Mesothelial cell of epicardium (in vitro differentiated cells): ENCODE measurements around the gene AKT1S1. TPM values are rescaled to one million over a fixed set of nuclear protein-coding genes. Genes with fewer than 3 reads are reported as not detected.

ENCODE experiments used
- DNase-seq, 2 experiments: peaks; one replicate each; pipeline ENCODE4 v3.0.0; 2021; ENCODE audit warnings: low spot score in 2 of 2; ENCODE audit not compliant: unreplicated experiment in 2 of 2
- H3K27ac Mint-ChIP-seq: 2 replicates; pipeline ENCODE4 v1.8.0; 2021; ENCODE audit warnings: mixed read lengths
- H3K27me3 Mint-ChIP-seq: 2 replicates; pipeline ENCODE4 v1.8.0; 2021; ENCODE audit warnings: low read depth, mixed read lengths
- H3K36me3 Mint-ChIP-seq: 2 replicates; pipeline ENCODE4 v1.8.0; 2021; ENCODE audit warnings: mixed read lengths
- H3K4me1 Mint-ChIP-seq: 2 replicates; pipeline ENCODE4 v1.8.0; 2021; ENCODE audit warnings: mixed read lengths
- H3K4me3 Mint-ChIP-seq: 2 replicates; pipeline ENCODE4 v1.8.0; 2021; ENCODE audit warnings: mild to moderate bottlenecking, moderate library complexity, mixed read lengths
- H3K9me3 Mint-ChIP-seq: 2 replicates; pipeline ENCODE4 v1.8.0; 2021; ENCODE audit warnings: mixed read lengths
- total RNA-seq: library from RNA; stranded (reverse); gene quantifications from 3 replicates; pipeline ENCODE4 v1.2.1, GENCODE V29; 2021
- TF ChIP-seq, protein P1 (sequence below): fragments of 200-600 bp; sonication (generic); IDR thresholded peaks from one replicate; pipeline ENCODE4 v1.5.0; 2021; ENCODE audit warnings: antibody characterized with exemption; ENCODE audit not compliant: unreplicated experiment

AKT1S1 gene
- total RNA-seq, 1 donor from 2014 or later = 41.8 TPM

DNA sequence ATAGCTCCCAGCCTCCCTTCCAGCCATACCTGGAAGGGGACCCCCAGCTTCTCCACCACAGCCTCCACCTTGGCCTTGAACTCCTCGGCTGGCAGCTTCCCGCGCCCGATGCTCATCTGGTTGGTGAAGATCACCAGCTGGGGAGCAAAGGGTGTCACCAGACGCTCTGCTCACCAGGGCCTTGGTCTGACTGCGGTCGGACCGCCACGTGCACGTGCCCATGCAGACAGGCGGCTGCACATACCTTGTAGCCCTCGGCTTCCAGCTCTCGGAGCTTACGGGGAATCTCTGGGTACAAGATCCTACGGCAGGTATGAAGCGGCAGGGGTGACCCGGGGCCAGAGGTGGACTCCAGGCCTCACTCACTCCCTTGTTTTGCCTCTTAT, 13.2 kb downstream of the AKT1S1 start:
- Mint-ChIP-seq H3K4me3 (no peak overlapping the region), H3K9me3 (no peaks in the 10 kb centered on the region), H3K36me3 (peaks cover 12% of the 10 kb centered on the region), H3K27me3 (no peaks in the 10 kb centered on the region), H3K4me1 (peaks cover 33% of the 10 kb centered on the region), H3K27ac (no peak overlapping the region)
- DNase-seq = no peak
- TF ChIP-seq, protein P1, sequence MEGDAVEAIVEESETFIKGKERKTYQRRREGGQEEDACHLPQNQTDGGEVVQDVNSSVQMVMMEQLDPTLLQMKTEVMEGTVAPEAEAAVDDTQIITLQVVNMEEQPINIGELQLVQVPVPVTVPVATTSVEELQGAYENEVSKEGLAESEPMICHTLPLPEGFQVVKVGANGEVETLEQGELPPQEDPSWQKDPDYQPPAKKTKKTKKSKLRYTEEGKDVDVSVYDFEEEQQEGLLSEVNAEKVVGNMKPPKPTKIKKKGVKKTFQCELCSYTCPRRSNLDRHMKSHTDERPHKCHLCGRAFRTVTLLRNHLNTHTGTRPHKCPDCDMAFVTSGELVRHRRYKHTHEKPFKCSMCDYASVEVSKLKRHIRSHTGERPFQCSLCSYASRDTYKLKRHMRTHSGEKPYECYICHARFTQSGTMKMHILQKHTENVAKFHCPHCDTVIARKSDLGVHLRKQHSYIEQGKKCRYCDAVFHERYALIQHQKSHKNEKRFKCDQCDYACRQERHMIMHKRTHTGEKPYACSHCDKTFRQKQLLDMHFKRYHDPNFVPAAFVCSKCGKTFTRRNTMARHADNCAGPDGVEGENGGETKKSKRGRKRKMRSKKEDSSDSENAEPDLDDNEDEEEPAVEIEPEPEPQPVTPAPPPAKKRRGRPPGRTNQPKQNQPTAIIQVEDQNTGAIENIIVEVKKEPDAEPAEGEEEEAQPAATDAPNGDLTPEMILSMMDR = no peak

GRCh38 chr19:49863254-49863934, 13.8 kb downstream of the AKT1S1 start:
- DNase-seq = no peak
- H3K36me3 Mint-ChIP-seq = peaks cover 12% of the 10 kb centered on the region
- H3K9me3 Mint-ChIP-seq = no peaks in the 10 kb centered on the region
- no peaks in the 10 kb centered on the region for H3K27me3 Mint-ChIP-seq
- H3K27ac Mint-ChIP-seq = peak overlapping the region; percentile 1
- TF ChIP-seq, protein P1 = no peak
- H3K4me3 Mint-ChIP-seq = no peak overlapping the region
- H3K4me1 Mint-ChIP-seq = peaks cover 30% of the 10 kb centered on the region

GRCh38 chr19:49862391-49863253, 14.5 kb downstream of the AKT1S1 start:
- Mint-ChIP-seq H3K4me1 (peaks cover 29% of the 10 kb centered on the region), H3K36me3 (peaks cover 12% of the 10 kb centered on the region), H3K27me3 (no peaks in the 10 kb centered on the region), H3K9me3 (no peaks in the 10 kb centered on the region), H3K27ac (no peak overlapping the region), H3K4me3 (no peak overlapping the region)
- TF ChIP-seq, protein P1 = no peak
- DNase-seq = no peak

DNA sequence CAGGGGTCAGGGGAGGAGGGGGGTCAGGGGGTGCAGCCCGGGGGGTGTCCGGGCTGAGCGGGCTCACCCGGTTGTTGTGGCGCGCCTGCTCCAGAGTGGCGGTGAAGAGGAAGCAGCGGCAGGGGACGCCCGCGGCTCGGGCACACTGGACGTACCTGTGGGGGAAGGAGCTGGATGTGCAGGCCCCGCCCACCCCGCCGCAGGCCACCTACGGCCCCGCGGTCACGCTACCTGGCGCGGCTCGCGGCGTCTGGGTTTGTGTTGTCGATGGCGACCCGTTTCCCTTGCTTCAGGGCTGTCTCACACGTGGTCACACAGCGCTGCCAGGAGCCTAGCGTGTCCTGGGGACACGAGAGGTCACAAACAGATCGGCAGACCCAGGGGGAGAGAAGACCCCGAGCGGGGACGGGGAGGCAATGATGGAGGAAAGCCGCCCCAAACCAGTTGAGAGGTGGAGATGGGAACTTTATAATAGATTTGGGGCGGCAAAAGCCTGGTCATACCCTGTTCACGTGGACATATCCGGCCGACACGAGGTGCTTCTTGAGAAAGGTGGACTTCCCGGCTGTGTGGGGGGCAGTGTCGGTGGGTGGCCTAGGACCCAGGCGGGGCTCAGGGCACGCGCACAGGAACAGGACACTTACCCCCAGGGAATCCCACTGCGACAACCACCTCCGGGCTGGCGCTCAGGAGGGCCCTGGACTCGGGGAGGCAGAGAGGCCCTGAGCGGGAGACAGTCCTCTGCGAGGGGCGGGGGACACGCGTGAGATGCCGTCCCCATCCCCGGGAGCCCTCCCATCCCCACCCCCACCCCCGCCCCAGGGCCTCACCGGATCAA, 15.4 kb downstream of the AKT1S1 start:
- no peak for DNase-seq
- Mint-ChIP-seq H3K4me1 (peaks cover 24% of the 10 kb centered on the region), H3K36me3 (peaks cover 12% of the 10 kb centered on the region), H3K27ac (no peak overlapping the region), H3K9me3 (no peaks in the 10 kb centered on the region), H3K4me3 (no peak overlapping the region), H3K27me3 (no peaks in the 10 kb centered on the region)
- TF ChIP-seq, protein P1 = no peak

DNA sequence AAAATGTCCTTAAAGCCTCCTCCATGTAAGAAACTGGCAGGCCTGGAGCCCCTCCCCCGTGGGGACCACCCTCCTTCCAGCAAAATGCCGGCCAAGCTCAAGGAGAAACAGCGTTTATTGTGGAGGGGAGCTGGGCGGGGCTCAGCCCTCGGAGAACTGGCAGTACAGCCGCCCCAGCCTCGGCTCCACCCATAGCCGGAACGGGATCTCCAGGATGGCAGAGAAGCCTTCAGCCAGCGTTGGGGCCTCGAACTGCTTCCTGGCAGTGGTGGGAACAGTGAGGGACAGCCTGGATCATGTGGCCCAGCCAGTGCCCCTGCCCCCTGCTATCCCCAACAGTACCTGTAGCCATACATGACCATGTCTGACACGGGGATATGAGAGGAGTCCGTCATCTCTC, 16.0 kb downstream of the AKT1S1 start:
- DNase-seq = no peak
- Mint-ChIP-seq H3K4me3 (no peak overlapping the region), H3K27ac (peak overlapping the region; percentile 83)

More for the DNA sequence above, 16.0 kb downstream of the AKT1S1 start:
- Mint-ChIP-seq H3K9me3 (no peaks in the 10 kb centered on the region), H3K36me3 (peaks cover 12% of the 10 kb centered on the region), H3K27me3 (no peaks in the 10 kb centered on the region), H3K4me1 (peaks cover 17% of the 10 kb centered on the region)
- TF ChIP-seq, protein P1 = no peak
